Measurements from ENCODE around the gene MRPS18A.

GRCh38 chr6:43630980-43631619, 56.5 kb downstream of the MRPS18A start:
- TF ChIP-seq CTCF (IDR thresholded peaks at IDR 0.05) (no peak), POLR2AphosphoS5 (IDR thresholded peaks at IDR 0.05; ENCODE audit: insufficient read depth in 1 of 2, low read depth in 1 of 2) (no peak), POLR2A (IDR thresholded peaks at IDR 0.05) (no peak)

Measured in vagina (tissue), 2 donors.